HG02759 (cell line): ENCODE data around the gene LYPLA2.
"Not testable (repeated sequence)": the region's sequence is repeated elsewhere in the genome, so short reads cannot be mapped to it uniquely, and the experiment has no call there.

Experiments
- ATAC-seq: cut with Tn5 transposase; IDR thresholded peaks from one replicate; pipeline ENCODE4 v1.9.1; 2021; ENCODE audit warnings: mild to moderate bottlenecking, moderate library complexity; ENCODE audit not compliant: unreplicated experiment

LYPLA2 gene

GRCh38 chr1:23777979-23778814 lies 12.7 kb upstream of the LYPLA2 start, which contains the start of gene PITHD1:
TSS of gene PITHD1 (plus strand) at chr1:23778418. CDS start at chr1:23778516, 98 bp downstream.
- ATAC-seq, result peak; percentile 78

DNA sequence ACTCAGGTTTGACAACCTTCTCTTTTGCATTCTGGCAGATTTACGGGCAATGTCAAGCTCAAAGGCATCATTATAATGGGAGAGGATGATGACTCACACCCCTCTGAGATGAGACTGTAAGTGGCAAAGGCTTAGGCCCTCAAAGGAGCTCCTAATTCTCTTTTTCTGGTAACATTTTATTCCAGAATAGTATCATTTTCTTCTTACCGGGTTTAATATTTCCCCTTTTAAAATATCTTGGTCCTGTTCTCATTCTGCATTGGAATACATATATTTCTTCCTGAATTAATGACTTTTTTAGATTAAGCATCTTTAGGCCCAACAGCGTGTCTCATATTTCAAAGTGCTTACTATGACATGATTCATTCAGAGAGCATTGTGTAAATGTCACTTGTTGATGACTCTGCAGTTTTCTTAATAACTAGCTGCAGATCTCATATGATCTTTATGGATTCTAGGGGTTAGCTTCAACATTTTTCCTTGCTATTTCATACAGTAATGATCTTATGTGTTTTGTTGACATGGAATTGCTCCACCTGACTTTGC lies 11.0 kb upstream of the LYPLA2 start:
- ATAC-seq, result no peak

- ATAC-seq, result not testable (repeated sequence)
These were observed 7.8 kb upstream of the LYPLA2 start for GRCh38 chr1:23783141-23783540.

DNA sequence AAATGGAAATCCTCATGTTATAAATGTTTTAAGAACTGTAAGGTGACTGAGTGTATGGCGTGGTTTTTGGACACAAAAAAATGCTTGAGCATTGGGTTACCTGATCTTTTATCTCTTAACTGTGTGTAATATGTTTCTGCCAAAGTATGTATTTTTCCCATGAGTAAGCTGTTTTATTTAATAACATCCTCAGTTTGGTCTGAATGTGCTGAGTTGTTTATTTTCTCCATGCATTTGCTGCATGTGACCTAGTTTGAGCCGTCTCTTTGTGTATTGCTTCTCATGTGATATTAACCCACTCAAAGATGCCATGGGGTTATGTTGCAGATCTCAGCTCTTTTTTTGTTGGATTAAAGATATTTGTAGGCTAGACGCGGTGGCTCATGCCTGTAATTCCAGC lies 6.1 kb upstream of the LYPLA2 start:
- ATAC-seq, result no peak

DNA sequence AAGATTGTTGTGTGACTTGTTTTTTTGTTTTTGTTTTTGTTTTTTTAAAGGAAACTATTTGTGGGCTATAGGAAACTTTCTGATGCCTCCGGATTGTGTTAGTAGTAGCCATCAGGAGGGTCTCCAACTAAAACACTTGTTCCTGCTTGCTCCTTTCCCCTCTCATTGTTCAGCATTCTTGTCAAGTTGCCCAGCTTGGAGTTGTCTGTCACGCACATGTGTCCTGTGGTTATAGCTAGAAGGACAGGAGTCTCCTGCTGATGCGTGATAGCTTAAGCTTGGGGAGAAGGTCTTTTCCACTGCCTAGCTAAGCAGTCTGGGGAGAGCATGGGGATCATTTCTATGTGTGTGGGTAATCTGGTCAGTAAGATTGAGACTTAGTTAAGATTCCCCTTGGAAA lies 3.2 kb upstream of the LYPLA2 start:
- no peak for ATAC-seq

- ATAC-seq, result no peak
These were observed 2.2 kb upstream of the LYPLA2 start for GRCh38 chr1:23788695-23789094.

DNA sequence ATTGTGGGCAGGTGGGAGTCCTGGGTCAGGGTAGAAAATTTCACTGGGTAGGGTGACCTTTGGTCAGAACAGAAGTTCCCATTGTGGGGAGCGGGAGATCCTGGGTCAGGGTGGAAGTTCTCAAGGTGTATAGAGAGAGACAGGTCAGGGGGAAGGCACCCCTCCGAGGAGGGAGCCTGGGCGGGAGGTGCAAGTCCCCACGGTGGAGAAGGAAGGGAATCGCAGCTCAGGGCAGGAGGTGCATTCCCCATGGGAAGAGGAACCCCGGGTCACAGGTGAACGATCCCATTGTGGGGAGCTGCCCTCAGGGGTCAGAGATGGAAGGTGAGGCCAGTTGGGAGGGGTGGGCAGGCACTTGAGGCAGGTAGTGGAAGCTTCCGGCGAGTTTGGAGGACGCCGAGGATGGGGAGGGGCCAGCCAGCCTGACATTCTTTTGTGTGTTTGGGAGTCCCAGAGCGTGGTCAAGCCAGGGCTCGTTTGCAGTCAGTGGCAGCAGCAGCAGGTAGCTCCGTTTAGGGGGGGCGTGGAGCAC lies 637 bp downstream of the LYPLA2 start:
- ATAC-seq, result no peak

DNA sequence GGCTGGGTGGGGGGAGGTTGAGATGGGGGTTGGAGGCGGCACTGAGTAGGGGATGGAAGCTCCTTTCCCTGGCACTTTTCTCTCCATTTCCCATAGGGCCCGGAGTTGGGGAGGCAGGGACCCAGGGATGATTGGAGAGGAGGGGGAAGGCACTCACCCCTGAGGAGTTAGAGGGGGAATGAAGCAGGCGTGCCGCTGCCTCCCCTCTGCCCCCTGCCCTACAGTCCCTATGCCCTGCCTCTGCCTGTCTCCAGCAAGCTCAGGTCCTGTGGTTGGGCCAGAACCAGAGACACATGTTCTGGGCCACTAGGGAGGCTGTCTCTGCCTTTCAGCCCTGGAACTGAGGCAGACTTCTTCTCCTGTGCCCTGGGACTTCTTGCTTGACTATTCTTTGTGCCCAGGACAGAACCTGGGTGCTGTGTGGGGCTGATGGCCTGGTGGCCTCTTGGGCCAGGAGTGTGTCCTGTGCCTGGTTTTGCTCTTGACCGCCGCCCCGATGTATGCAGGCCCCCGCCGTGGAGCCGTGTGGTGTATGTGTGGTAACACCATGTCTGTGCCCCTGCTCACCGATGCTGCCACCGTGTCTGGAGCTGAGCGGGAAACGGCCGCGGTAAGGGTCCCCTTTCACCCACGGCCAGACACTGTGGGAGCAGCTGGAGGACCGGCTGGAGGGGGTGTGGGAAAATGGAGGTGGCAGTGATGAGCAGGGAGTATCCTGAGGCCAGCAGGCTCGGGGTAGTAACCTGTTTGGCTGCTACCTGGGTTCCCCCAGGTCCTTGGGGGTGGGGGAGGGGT lies 1.4 kb downstream of the LYPLA2 start:
- no peak for ATAC-seq

GRCh38 chr1:23793018-23793781 lies 2.3 kb downstream of the LYPLA2 start:
- ATAC-seq, result no peak

DNA sequence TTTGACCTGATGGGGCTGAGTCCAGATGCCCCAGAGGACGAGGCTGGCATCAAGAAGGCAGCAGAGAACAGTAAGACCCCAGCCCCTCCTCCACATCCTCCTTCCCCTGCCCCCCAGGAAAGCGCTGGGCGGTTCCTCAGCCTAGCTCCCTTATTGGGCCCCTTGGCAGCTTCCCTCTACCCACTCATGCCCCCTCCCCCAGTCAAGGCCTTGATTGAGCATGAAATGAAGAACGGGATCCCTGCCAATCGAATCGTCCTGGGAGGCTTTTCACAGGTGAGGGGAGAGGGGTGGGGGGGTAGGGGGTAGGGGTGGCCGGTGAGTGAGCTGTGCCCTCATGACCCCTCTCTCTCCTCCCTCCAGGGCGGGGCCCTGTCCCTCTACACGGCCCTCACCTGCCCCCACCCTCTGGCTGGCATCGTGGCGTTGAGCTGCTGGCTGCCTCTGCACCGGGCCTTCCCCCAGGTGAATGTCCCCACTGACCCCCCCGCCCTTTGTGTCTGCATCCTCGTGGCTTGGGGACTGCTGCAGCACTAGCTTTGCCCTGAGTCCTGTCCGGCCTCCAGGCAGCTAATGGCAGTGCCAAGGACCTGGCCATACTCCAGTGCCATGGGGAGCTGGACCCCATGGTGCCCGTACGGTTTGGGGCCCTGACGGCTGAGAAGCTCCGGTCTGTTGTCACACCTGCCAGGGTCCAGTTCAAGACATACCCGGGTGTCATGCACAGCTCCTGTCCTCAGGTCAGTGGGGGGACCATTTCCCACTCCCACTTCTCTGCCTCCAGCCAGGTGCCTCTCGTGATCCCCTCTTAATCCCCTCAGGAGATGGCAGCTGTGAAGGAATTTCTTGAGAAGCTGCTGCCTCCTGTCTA lies 3.2 kb downstream of the LYPLA2 start:
- no peak for ATAC-seq

GRCh38 chr1:23794732-23795182 lies 3.8 kb downstream of the LYPLA2 start:
- ATAC-seq, result not testable (repeated sequence)

GRCh38 chr1:23795676-23796465 lies 4.9 kb downstream of the LYPLA2 start:
- no peak for ATAC-seq

DNA sequence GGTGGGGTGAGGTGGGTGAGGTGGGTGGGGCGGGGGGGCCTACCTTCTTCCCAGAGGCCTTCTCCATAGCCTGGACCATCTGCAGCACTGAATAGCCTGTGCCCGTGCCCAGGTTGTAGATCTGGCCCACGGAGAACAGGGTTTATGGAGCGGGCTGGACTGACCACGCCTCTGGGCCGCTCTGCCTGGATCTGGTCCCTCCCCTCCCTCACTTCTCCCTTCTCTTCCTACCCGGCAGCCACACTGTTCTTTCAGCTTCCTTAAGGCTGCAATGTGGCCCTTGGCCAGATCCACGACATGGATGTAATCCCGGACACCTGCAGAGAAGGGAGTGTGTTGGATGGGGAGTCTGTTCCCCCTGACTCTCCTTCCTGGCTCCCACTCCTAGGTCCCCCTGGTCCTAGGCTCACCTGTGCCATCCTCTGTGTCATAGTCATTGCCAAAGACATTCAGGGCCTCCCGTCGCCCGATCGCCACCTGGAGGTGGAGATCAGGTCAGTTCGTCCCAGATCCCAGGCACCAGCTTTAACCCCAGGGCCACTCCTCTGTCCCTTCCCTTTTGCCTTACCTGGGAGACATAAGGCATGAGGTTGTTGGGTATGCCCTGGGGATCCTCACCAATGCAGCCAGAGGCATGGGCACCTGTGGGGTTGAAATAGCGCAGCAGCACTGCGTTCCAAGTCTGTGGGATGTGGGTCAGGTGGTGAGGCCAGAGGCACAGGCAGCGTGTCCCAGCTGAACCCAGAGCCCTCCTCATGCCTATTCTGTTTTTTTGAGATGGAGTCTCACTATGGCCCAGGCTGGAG lies 5.7 kb downstream of the LYPLA2 start:
- ATAC-seq, result no peak

GRCh38 chr1:23797478-23798448 lies 6.8 kb downstream of the LYPLA2 start:
- no peak for ATAC-seq

- no peak for ATAC-seq
These were observed 7.8 kb downstream of the LYPLA2 start for GRCh38 chr1:23798662-23799142.

GRCh38 chr1:23799255-23799569 lies 8.3 kb downstream of the LYPLA2 start:
- ATAC-seq, result no peak
